Activated CD8-positive, alpha-beta T cell treated with anti-CD3 and anti-CD28 coated beads for 36 hours (primary cell): ENCODE measurements around the gene HNRNPM. TPM values are rescaled to one million over a fixed set of nuclear protein-coding genes. Genes with fewer than 3 reads are reported as not detected.
A peak's percentile ranks its signal among the peaks of the same experiment; 100 is the strongest.

Experiments used
- ATAC-seq: fragments of 200-7000 bp; cut with Tn5 transposase; one replicate; pipeline ENCODE4 v1.10.0; 2021; ENCODE audit warnings: mild to moderate bottlenecking, moderate library complexity
- CTCF ChIA-PET: fragments of 350-600 bp; sonication (Branson Sonifier 250); formaldehyde crosslinking; loops from one replicate; lab custom pipeline; 2021; ENCODE audit warnings: antibody characterized with exemption; lab: Charles Lee
- POLR2A ChIA-PET: fragments of 350-600 bp; sonication (Branson Sonifier 250); formaldehyde crosslinking; loops from one replicate; lab custom pipeline; 2021; ENCODE audit warnings: antibody characterized with exemption; lab: Charles Lee
- DNase-seq: peaks from one replicate; pipeline ENCODE4 v3.0.0-alpha.2; 2020
- H3K27ac Mint-ChIP-seq: one replicate; pipeline ENCODE4 v1.8.0; 2021; ENCODE audit warnings: mild to moderate bottlenecking, mixed read lengths
- H3K27me3 Mint-ChIP-seq: one replicate; pipeline ENCODE4 v1.8.0; 2021; ENCODE audit warnings: mixed read lengths
- H3K36me3 Mint-ChIP-seq: one replicate; pipeline ENCODE4 v1.8.0; 2021; ENCODE audit warnings: low read depth, mixed read lengths
- H3K4me1 Mint-ChIP-seq: one replicate; pipeline ENCODE4 v1.8.0; 2021; ENCODE audit warnings: low read depth, mixed read lengths
- H3K4me3 Mint-ChIP-seq: one replicate; pipeline ENCODE4 v1.8.0; 2021; ENCODE audit warnings: mild to moderate bottlenecking, moderate library complexity, mixed read lengths
- H3K9me3 Mint-ChIP-seq: one replicate; pipeline ENCODE4 v1.8.0; 2021; ENCODE audit warnings: mixed read lengths
- intact Hi-C: fragments of 100-400 bp; cut with micrococcal nuclease; formaldehyde crosslinking; loops from one replicate; pipeline ENCODE4 v1.10.0; 2022
- total RNA-seq, 2 experiments: library from RNA; stranded (reverse); gene quantifications; one replicate each; pipeline ENCODE4 v1.2.3, GENCODE V29; 2021
- TF ChIP-seq, protein P1 (sequence below): fragments of 200-600 bp; IDR thresholded peaks from one replicate; pipeline ENCODE4 v1.8.0; 2022; ENCODE audit warnings: antibody characterized with exemption, mild to moderate bottlenecking

Gene HNRNPM
- total RNA-seq, 2 experiments from 2014 or later, result 242 to 254 TPM

DNA sequence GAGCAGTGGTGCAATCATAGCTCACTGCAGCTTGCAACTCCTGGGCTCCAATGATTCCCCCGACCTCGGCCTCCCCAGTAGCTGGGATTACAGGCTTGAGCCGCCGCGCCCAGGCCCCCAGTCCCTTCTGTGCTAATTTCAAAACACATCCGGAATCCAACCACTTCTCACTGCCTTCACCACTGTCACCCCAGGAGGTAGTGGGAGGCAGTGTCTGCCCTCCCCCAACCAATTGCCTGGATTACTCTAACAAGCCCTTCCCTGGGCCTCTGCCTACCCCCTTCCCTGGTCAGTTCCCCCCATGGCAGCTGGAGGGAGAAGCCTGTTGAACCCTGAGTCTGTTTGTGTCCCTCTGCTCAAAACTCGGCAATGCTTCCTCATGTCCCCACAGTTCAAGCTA, 55.4 kb downstream of the HNRNPM start:
- Mint-ChIP-seq H3K27me3 (no peaks in the 10 kb centered on the region), H3K4me1 (peaks cover 17% of the 10 kb centered on the region), H3K27ac (peak overlapping the region; percentile 31), H3K36me3 (no peaks in the 10 kb centered on the region), H3K9me3 (no peaks in the 10 kb centered on the region), H3K4me3 (no peak overlapping the region)
- ChIA-PET POLR2A (interaction anchor here (2.2 kb wide), 1 partner anchor 14 kb away, joined by 12 read pairs; the partner anchor contains the start of gene ZNF414), CTCF (no interaction called here)
- ATAC-seq, result no peak
- intact Hi-C loops, result no loop called here
- no peak for DNase-seq
- TF ChIP-seq, protein P1, sequence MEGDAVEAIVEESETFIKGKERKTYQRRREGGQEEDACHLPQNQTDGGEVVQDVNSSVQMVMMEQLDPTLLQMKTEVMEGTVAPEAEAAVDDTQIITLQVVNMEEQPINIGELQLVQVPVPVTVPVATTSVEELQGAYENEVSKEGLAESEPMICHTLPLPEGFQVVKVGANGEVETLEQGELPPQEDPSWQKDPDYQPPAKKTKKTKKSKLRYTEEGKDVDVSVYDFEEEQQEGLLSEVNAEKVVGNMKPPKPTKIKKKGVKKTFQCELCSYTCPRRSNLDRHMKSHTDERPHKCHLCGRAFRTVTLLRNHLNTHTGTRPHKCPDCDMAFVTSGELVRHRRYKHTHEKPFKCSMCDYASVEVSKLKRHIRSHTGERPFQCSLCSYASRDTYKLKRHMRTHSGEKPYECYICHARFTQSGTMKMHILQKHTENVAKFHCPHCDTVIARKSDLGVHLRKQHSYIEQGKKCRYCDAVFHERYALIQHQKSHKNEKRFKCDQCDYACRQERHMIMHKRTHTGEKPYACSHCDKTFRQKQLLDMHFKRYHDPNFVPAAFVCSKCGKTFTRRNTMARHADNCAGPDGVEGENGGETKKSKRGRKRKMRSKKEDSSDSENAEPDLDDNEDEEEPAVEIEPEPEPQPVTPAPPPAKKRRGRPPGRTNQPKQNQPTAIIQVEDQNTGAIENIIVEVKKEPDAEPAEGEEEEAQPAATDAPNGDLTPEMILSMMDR, result no peak

DNA sequence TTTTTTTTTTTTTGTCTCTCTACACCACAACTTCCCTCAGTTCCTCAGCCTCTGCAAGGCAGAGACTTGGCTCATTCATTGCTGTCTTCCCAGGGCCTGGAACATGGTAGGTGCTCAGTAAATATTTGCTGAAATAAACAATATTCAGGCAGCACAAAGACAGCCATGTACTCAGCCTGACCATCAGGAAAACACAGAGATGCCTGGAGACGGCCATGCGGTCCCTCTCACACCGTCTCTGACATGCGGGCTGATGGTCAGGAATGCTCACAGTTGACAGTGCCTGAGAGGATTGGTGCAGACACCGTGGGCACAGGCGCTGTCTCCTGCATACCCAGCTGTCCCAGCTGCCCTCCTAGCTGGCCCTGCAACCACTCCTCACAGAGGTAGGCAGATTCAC, 56.7 kb downstream of the HNRNPM start:
- ATAC-seq, result no peak
- DNase-seq, result no peak
- TF ChIP-seq, protein P1, result no peak
- H3K9me3 Mint-ChIP-seq, result no peaks in the 10 kb centered on the region
- H3K4me1 Mint-ChIP-seq, result peaks cover 13% of the 10 kb centered on the region
- POLR2A ChIA-PET, result no interaction called here
- CTCF ChIA-PET, result no interaction called here
- no peak overlapping the region for H3K27ac Mint-ChIP-seq
- H3K36me3 Mint-ChIP-seq, result no peaks in the 10 kb centered on the region
- no peak overlapping the region for H3K4me3 Mint-ChIP-seq
- intact Hi-C loops, result no loop called here
- H3K27me3 Mint-ChIP-seq, result no peaks in the 10 kb centered on the region

DNA sequence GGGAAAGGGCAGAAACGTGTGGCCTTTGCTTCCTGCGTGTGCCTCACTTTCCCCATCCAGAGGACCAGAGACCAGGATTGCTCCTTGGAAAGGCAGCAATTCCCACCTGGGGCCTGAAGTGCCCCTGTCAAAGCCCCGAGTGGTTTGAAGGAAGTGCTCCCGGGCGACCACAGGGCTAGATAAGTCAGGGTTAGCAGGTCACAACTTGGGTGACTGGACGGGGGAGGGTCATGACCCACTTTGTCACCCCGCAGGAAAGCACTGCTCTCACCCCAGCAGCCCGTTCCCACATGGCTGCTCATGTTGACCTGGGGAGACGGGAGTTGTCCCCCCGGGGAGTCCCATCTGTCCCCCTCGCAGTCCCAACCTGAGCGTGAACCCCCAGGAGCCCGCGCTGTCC, 57.2 kb downstream of the HNRNPM start:
- H3K4me3 Mint-ChIP-seq, result no peak overlapping the region
- no peak overlapping the region for H3K27ac Mint-ChIP-seq
- intact Hi-C loops, result no loop called here
- no peaks in the 10 kb centered on the region for H3K27me3 Mint-ChIP-seq
- peaks cover 14% of the 10 kb centered on the region for H3K4me1 Mint-ChIP-seq
- no peaks in the 10 kb centered on the region for H3K9me3 Mint-ChIP-seq
- POLR2A ChIA-PET, result interaction anchor here (1.5 kb wide), 1 partner anchor 54 kb away, joined by 3 read pairs; no protein-coding TSS in a partner anchor
- no peak for DNase-seq
- TF ChIP-seq, protein P1, result no peak
- no peak for ATAC-seq
- H3K36me3 Mint-ChIP-seq, result no peaks in the 10 kb centered on the region
- CTCF ChIA-PET, result no interaction called here

DNA sequence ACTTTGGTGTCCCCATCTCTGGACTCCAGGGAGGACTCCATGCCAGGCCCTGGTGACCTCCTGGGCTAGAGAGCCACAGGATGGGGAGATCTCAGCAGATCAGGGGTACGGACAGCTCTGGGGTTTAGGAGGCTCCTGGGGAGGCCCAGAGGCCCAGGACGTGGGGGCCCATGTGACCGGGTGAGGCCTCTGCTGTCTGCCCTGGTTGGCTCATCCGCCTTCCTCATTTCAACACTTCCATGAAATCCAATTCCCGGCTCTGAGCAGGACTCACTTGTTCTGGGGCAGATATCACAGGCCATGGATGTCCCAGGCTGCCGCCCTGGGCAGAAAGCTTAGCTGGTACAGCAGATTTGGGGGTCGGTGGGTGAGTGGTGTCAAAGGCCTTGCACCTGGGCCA, 58.7 kb downstream of the HNRNPM start:
- ChIA-PET CTCF (interaction anchor here (0.8 to 1.5 kb wide), 3 partner anchors 9 to 75 kb away, joined by 3 to 5 read pairs (median 4); partner anchors contain the start of gene ZNF414), POLR2A (interaction anchor here (1.5 to 2.5 kb wide), 2 partner anchors 10 to 56 kb away, joined by 3 to 8 read pairs; partner anchors contain the start of gene ZNF414)
- Mint-ChIP-seq H3K36me3 (no peaks in the 10 kb centered on the region), H3K27me3 (no peaks in the 10 kb centered on the region), H3K4me3 (no peak overlapping the region), H3K27ac (no peak overlapping the region), H3K4me1 (peaks cover 14% of the 10 kb centered on the region), H3K9me3 (no peaks in the 10 kb centered on the region)
- ATAC-seq (no peak), DNase-seq (no peak)
- intact Hi-C loops, result no loop called here
- TF ChIP-seq, protein P1, result no peak

DNA sequence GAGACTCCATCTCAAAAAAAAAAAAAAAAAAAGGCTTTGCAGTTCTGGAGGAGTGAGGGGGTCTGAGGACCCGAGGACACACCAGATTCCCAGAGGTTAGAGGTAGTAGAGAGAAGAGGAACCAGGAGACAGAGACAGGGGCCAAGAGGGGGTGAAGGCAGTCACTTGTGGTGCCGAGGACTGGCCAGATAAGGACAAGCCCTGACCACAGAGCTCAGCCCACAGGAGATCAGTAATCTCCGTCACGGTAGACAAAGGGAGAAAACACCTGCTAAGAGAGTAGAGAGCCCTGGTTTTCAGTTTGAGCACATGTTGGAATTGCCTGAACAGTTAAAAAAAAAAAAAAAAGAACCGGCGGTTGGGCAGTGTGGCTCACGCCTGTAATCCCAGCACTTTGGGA, 59.4 kb downstream of the HNRNPM start:
- Mint-ChIP-seq H3K27ac (no peak overlapping the region), H3K27me3 (no peaks in the 10 kb centered on the region), H3K9me3 (no peaks in the 10 kb centered on the region), H3K36me3 (no peaks in the 10 kb centered on the region), H3K4me1 (peaks cover 14% of the 10 kb centered on the region), H3K4me3 (peak overlapping the region; percentile 22)
- ChIA-PET CTCF (interaction anchor here (0.8 to 2.9 kb wide), 3 partner anchors 10 to 150 kb away, joined by 3 to 16 read pairs (median 5); no protein-coding TSS in a partner anchor), POLR2A (interaction anchor here (2.5 kb wide), 1 partner anchor 9 kb away, joined by 8 read pairs; the partner anchor contains the start of gene ZNF414)
- DNase-seq (no peak), ATAC-seq (no peak)
- intact Hi-C loops, result no loop called here
- TF ChIP-seq, protein P1, result no peak
